Fibroblast of skin of scalp (primary cell): ENCODE data around the gene CCDC24.

ENCODE experiments used
- DNase-seq: peaks from one replicate; pipeline ENCODE4 v3.0.0-alpha.2; 2013

CCDC24 gene

DNA sequence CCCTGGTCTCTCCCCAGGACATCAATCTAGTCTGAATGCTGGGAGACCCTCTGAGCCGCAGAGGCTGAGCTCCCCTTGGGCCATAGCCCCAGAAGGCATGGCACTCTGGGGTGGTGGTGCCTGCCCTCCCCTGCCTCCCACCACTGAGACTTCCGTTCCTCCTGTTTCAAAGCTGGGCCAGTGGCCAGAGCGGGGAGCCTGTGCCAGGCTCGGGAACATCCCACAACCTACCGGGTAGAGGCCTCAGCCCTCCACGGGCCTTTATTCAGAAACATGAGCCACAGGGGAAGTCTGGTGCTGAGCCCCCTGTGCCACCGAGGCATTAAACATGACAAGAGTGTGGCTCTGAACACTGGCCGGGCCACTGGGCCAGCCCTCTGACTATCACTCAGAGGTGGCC is 8.1 kb downstream of the CCDC24 start:
- DNase-seq: no peak

DNA sequence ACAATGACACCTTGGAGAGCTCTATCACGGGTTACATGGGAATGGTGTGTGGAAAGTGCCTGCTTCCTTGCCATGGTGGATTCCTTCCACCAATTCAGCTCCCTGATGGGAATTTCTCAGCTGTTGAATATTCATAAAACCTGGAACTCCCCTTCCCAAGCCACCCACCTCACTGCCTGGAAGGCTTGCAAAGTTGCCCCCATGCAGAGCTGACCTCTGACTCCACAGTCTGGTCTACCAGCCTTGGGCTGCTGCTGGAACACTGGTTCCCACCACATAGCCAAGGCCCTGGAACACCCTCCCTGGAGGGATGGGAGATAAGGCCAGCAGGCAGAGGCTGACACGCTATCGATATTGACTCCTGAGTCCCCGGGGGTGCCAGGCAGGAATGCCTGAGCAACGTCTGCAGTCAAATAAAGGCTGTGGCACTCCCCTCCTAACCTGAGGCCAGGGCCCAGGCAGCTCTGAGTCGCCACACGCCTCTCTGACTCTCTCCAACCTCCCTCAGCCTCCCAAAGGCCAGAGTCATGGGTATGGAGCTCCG is 8.8 kb downstream of the CCDC24 start:
- DNase-seq: no peak

DNA sequence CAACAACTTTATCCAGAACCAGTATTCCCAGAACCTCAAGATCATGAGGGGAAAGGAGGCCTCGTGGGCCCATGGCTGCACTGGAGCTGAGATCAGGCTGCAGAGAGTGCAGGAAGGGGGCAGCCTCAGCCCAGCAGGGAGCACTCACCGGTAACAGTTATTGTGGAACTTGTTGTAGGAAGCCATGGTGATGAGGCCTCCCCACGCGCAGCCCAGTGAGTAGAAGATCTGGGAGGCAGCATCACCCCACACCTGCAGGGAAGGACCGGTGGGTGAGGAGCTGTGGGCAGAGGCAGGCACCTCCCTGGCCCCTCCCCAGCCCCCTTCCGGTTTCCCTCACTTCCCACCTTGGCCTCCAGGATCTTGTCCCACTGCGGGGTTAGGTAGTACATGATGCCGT is 10.8 kb downstream of the CCDC24 start:
- no peak for DNase-seq

DNA sequence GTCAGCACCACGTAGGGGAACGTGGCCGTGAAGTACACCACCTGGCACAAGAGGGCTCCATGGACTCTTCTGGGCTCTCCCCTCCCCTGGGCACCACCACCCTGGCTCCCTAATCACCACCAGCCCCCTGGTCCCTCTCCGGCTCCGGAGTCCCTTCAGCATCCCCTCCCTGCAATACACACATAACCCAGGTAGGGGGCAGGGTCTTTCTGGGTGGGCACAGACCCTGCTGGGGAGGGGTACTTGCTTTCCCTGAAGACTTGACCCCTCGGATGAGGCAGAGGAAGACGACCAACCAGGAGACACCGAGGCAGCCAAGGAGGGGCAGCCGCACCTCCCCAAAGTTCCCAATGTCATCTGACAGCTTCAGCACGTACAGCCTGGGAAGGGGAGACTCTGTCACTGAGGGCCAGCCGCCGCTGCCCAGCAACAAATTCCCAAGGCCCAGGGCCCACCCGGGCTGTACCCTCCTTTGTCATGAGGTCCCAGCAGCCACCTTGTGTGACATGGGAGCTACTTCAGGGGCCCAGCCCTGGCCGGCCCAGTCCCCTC is 11.3 kb downstream of the CCDC24 start:
- DNase-seq: no peak

DNA sequence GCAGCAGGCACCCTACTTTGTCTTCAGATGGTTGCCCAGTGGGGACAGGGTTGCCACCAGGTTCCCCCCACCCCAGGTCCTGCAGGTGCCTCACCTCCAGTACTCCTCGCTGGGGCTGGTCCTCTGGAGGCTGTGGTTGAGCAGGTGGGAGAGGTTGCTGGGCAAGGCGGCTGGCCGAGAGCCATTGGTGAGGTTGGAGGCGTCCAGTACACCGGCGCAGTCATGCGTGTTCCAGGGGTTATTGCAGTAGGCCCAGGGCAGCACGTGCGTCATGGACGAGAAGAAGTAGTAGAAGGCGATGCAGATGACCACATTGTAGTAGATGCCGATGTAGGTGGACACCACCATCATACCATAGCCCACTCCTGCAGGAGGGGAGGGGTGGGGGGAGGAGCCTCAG is 16.9 kb downstream of the CCDC24 start:
- DNase-seq: no peak

DNA sequence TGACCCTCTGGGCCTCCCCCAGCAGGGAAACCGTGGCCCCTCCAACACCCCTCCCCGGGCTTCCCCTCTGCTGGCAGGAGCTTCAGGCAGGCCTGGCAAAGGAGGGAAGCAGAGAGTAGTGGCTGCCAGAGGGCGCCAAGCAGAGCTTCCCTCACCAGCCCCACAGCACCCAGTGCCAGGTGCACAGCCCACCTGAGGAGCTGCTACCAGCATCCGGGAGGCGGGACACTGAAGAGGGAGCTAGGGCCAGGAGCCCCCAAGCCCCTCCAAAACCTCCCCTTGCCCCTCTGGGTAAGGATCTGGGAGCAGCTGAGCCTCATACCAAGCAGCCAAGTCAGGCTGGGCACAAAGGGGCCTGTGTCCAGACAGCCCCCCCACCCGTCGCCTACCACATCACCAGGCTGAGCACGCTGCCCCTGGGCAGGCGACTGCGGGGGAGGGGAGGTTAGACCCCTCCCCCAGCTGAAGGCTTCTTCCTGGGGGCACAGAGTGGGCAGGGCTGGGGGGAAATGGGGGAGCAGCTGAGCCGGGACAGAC is 19.6 kb downstream of the CCDC24 start:
- DNase-seq: no peak

DNA sequence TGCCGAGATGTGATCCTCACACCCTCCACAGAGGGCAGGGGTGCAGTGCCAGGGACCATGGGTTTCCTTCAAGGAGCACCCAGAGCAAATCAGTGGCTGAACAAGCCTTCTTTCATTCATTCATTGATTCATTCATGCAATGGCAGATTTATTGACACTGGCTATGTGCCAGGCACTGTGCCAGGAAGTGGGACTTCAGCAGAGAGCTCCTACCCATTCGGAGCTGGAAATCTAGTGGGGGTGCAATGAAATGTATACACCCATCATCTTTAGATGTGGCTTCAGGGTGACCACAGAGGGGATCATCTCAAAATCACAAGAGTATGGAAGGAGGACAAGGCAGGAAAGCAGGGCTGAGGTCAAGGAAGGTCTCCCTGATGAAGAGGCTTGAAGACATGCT is 21.0 kb downstream of the CCDC24 start:
- DNase-seq: no peak

DNA sequence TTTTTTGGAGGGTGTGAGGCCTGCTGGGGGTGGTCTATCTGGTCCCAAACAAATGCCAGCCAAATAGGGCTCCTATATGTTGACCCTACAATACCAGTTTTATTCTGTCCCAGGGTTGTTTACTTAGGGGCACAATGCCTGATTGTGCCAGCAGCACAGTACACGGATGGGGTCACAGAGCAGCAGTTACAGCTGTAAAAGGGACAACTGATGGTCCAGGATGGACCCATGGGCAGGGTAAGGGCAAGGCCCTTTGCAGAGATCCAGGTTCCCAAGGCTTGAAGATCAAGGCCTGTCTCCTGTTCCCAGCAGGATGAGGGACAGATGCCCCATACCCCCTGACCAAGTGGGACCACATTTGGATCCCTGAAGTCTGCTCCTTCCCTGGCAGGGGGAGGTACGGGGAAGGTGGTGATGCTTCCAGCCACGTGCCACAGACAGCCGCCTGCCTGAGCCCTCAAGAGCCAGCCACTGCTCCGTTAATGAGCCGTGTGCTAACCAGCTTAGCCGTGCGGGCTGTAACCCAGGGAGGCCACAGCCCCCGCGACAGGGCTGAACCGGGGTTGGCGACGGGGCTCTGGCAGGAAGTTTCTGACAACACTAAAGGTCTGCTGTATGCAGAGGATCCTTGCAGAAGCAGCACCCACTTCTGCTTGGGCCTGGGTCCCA is 21.7 kb downstream of the CCDC24 start:
- no peak for DNase-seq

DNA sequence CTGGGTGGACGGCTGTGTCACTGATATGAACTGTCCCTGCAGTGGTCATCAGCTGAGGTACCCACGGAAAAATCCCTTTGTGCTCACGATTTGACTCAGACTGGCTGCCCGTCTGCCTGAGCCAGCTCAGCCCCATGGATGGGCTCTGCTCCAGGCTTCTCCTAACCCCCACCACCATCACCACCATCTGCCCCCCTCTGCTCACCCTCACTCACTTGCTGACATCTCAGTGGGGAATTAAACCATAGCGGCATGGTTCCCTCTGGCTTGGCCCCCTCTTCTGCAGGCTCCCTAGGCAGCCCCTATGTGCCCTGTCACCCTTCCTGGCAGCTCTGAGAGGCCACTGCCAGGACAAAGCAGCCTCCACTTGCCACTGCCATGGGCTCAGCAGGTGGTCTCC is 22.6 kb downstream of the CCDC24 start:
- no peak for DNase-seq

DNA sequence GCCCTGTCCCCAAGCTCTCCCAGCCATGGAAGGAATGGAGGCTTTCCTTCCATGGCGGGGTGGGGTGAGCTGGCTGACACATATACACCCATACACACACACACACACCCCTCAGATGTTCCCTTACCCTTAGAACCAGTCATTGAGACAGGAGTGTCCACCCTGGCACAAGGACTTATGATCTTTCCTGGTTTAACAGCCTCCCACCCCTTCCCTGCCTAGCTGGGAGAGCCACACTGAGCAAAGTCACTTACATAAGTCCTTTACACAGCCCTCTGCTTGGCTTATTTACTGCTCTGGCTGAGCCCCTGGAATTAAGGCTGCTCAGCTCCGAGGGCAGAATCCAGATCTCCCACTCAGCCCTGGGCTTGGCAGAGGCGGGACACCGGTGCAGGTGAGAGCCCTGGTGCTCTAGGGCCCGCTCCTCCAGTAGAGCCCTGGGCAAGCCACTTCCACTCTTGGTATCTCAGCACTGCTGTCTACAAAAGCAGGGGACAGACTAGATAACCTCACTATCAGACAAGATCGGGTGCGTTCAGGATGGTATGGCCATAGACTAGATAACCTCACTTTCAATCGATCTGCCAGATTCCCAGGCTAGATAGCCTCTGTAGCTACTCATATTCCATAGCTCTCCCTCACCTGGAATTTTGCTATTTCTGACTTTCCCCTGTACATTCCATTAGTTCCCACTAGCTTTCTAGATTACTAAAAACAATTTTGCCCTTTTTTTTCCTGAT is 23.1 kb downstream of the CCDC24 start:
- no peak for DNase-seq

DNA sequence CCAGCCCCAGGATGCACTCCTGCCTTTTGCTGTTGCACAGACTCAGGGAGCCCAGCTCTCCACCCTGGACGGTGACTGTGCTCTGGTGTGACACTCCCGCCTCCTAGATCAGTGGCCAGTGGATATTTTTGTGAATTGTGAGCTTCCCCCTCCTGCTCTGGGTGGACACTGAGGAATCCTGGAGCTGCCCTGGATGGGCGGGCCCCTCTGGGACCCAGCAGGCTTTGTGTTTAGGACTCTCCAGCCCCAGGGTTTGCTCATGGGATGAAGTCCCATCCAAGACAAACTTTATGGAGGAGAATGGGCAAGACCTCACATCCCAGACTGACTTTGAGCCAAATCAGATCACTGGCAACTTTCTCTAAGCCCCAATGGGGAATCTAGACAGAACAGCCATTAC is 23.8 kb downstream of the CCDC24 start:
- DNase-seq: no peak

DNA sequence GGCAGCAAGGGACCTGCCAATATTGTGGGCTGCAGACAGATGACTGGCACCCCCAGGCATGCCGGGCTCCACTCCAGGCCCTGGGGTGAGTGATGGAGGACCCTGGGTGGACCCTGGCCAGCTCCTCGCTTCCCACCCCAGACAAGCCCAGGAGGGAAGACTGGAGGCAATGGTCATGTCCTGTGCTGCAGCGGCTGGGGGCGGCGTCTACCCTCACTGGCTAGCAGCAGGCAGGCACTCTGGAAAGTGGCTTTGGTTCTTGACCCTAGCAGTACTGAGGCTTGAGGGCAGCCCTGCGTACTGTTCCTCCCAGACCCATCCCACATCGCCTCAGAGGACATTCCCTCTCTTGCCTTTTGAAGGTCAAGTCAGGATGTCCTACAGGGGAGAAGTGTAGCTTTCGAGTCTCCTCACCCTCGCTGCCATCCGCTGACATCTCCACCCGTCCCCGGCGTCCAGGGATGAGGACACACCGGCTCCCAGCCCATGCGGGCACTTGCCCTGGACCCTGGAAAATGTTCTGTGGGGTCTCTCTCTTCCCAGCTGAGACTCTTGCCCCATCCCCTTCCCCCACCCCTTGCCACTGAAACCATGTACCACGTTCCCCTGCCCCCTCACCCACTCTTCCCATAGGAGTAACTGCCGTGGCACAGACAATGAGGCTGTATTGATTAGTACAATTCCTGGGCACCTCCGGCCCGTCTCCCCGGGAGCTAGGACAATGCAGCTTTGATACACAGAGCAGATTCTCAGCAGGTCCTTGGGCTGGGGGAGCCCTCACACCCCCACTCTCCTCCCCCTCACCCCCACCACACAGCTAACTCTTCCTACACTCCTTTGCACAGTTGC is 24.9 kb downstream of the CCDC24 start:
- no peak for DNase-seq

DNA sequence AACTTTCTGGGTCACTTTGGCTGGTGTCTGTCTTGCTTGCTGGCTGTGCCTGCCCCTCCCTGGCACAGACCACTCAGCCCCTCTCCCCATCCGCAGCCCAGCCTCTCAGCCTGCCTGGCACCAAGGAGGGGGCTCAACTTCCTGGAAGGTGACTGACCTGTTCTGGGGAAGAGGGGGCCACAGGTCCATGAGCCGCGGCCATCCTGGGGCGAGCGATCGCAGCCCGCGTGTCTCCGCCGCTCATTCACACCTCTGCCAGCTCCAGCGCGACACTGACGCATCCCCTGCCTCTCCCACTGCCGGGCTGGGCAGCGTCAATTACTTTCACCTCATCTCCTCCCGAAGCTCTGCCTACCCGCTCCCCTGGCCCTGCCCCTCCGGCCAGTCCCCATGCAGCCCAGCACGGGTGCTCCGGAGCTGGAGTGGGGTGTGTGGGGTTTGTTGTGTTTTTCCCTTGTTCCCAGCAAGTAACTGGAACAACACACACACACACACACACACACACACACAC is 25.5 kb downstream of the CCDC24 start:
- DNase-seq: no peak

DNA sequence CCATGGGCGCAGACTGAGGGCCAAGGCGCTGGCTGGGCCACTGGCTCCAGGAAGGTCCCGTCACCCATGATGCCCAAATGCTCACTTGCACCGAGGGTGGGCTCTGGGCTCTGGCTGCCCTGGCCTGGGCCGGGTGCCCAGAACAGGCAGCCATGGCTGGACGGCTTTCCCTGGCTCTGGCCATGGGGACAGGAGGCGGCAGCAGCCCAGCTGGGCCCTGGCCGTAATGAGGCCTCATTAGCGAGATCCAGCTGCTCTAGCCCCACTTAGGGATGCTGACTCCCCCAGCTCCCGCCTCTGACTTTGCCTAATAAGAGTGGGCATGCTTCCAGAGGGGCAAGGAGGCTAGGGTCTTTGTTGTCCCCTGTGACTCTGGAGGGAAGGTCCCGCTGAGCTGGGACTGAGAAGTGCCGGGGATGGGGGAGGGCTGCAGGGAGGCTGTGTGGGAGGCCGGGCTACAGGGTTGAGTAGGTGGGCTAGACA is 28.1 kb downstream of the CCDC24 start:
- DNase-seq: no peak

DNA sequence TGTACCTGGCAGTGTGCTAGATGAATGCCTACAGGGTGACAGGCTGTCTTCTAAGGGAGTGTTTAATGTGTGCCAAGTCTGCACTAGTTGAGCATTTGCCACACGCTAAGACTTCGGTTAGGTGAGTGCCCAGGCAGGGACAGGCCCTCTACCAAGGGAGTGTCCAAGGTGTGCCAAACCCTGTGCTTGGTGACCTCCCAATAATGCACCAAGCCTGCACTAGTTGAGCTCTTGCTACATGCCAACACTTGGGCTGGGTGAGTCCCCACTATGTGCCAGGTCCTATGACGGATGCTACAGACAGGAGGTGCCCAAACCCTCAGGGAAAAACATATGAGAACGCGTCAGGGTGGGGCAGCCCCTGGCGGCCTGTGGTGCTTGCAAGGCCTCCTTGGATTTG is 29.1 kb downstream of the CCDC24 start:
- DNase-seq: no peak

DNA sequence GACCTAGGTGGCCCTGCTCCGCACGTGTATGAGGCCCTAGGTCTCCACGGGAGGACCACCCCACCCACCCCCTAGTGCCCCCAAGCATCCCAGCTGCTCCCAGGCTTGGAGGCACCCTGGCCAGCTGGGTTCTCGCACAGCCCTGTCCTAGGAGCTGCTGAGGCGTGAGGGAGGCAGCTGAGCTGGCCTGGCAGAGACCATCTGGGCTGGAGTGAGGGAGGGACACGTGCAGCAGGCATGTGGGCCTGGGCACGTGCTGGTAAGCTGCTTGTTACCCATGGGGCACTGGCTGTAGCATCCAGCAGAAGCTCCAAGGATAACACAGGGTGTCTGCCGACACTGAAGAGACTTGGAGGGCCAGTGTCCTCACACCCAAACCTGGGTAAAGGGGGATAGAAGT is 29.8 kb downstream of the CCDC24 start:
- DNase-seq: no peak

DNA sequence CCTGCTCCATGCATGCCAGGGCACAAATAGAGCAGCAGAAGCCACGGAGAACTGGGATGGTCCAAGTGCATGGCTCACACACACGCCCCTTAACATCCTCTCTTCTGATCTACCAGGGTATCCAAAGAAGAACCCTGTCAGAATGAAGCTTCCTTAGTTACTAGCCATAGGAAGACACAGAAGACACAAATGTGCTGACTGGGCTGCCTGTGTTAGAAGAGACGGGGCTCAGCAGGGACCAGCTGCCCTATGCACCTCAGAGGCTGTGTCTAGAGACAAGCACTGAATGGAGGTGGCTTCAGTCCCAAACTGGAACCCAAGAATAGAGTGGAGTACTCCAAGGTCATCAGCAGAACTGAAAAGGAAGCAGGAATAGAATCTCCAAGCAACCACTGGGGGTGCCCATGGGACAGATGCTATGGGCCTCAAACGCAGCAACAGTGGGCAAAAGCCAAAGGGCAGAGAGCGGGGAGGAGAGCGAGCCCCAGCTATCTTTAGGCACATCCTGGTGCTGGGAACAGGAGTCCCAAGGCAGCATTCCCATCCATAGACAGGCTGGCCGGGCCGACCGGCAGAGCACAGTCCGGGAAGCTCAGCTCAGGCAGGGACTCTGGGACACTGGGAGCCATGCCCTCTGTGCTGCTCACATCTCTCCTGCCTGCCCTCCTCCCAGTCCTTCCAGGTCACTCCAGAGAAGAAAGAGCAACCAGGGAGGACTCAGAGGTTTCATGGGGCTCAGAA is 30.4 kb downstream of the CCDC24 start:
- DNase-seq: no peak

DNA sequence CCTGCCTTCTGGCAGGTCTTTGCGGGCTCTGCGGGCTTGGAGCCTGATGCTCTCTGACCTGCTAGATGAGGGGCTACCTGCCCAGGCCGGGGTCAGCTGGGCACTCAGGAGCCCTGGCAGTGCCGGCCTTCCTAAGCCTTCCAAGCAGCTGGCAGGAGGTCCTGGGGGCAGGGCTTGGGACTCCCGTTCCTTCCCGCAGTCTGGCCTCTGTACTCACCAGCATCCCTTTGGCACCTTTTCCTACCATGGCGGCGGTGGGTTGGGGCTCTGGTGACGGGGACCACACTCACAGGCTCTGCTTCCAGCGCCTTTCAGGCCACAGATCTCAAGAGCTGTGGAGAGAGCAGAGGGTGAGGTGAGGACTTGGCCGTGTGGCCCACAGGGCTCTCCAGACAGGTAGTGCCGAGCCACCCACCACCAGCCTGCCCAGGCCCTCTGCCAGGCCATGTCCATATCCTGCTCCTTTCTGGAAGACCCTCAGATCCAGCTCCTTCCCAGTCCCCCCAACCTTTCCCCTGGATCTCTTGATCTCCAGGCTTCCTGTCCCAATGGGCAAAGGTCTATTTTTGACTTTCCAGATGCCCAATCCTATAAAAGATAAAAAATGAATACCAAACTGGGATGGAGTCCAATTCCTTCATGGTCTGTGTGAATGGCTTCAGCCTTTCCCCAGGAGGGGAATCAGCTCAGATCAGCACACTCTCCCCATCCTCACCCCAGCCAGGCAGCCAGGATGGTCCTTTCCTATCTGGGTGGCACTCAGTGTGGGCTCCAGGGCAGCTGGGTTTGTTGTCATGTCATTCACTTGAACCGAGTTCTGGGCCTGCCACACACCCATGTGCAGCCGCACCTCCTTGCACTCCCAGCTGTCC is 32.9 kb downstream of the CCDC24 start:
- no peak for DNase-seq

DNA sequence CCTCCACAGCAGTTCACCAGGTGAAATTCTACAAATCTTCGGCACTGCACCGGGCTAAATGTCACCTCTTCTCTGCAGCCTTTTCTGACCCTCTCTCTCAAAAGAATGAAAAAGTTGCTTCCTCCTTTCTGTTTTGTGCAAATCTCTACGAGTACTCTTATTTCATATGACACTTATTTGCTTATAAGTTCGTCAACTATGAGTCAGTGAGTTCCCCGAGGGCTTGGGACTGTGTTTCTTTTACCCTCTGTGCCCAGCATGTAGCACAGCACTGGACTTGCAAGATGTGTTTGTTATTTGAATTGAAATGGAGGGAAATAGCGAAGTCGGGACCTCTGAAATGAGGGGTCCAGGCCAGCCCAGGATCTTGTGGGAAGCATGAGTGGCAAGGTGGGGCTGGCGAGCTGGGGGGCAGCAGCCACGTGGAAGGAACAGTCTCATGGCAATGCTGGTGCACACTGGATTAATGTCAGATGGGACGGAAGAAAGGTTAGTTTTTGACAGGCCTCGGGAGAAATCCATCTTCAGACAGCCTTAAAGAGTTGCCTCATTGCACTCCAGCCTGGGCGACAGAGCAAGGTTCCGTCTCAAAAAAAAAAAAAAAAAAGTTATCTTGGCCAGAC is 33.6 kb downstream of the CCDC24 start:
- no peak for DNase-seq

DNA sequence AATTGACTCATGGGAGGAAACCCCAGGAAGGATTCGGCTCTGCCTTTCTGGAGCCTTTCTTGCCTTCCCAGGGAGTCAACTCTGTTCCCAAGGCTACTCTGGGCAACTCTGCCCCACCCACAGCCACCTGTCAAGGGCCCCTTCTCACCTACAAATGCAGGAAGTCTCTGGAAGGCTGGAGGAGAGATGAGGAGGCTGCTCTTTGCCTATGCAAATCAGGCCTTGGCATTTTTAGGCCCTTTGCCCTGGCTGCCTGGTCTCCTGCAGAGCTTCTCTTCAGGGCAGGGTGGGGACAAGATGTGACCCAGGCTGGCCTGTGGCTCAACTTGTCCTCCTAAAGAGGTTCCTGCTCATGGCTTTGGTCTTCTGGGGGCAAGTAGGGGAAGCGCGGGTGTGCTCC is 34.4 kb downstream of the CCDC24 start:
- DNase-seq: no peak
